ENCODE measurements around the gene MYO18B. TPM values are rescaled to one million over a fixed set of nuclear protein-coding genes. Genes with fewer than 3 reads are reported as not detected.

Gene MYO18B
- total RNA-seq, 1 donor from 2014 or later: 1.9 TPM

GRCh38 chr22:25748140-25748539 lies 6.2 kb downstream of the MYO18B start:
- intact Hi-C loops (cut with micrococcal nuclease): no loop called here

- intact Hi-C loops (cut with micrococcal nuclease): loop anchor here (1.0 kb wide), 1 partner anchor 12 kb away; no protein-coding TSS in a partner anchor
These were observed 6.7 kb downstream of the MYO18B start for GRCh38 chr22:25748704-25749103.

- intact Hi-C loops (cut with micrococcal nuclease): loop anchor here (1.0 kb wide), 1 partner anchor 13 kb away; no protein-coding TSS in a partner anchor
These were observed 7.6 kb downstream of the MYO18B start for GRCh38 chr22:25749420-25750169.

GRCh38 chr22:25750569-25751173 lies 8.7 kb downstream of the MYO18B start:
- intact Hi-C loops (cut with micrococcal nuclease): no loop called here

- intact Hi-C loops (cut with micrococcal nuclease): no loop called here
These were observed 9.2 kb downstream of the MYO18B start for GRCh38 chr22:25751174-25751581.

- intact Hi-C loops (cut with micrococcal nuclease): no loop called here
These were observed 10.7 kb downstream of the MYO18B start for GRCh38 chr22:25752615-25753214.

GRCh38 chr22:25753252-25753651 lies 11.3 kb downstream of the MYO18B start:
- intact Hi-C loops (cut with micrococcal nuclease): no loop called here

- intact Hi-C loops (cut with micrococcal nuclease): no loop called here
These were observed 12.7 kb downstream of the MYO18B start for GRCh38 chr22:25754527-25755202.

- intact Hi-C loops (cut with micrococcal nuclease): no loop called here
These were observed 15.7 kb downstream of the MYO18B start for GRCh38 chr22:25757686-25758085.

- intact Hi-C loops (cut with micrococcal nuclease): no loop called here
These were observed 16.3 kb downstream of the MYO18B start for GRCh38 chr22:25758316-25758715.

- intact Hi-C loops (cut with micrococcal nuclease): no loop called here
These were observed 17.8 kb downstream of the MYO18B start for GRCh38 chr22:25759825-25760231.

GRCh38 chr22:25760294-25760693 lies 18.3 kb downstream of the MYO18B start:
- intact Hi-C loops (cut with micrococcal nuclease): no loop called here

GRCh38 chr22:25760848-25761595 lies 19.0 kb downstream of the MYO18B start:
- intact Hi-C loops (cut with micrococcal nuclease): no loop called here

- intact Hi-C loops (cut with micrococcal nuclease): no loop called here
These were observed 20.2 kb downstream of the MYO18B start for GRCh38 chr22:25762147-25762546.

- intact Hi-C loops (cut with micrococcal nuclease): no loop called here
These were observed 21.3 kb downstream of the MYO18B start for GRCh38 chr22:25763239-25763777.

GRCh38 chr22:25764270-25765015 lies 22.5 kb downstream of the MYO18B start:
- intact Hi-C loops (cut with micrococcal nuclease): no loop called here

- intact Hi-C loops (cut with micrococcal nuclease): no loop called here
These were observed 23.0 kb downstream of the MYO18B start for GRCh38 chr22:25765016-25765367.

GRCh38 chr22:25765801-25766200 lies 23.8 kb downstream of the MYO18B start:
- intact Hi-C loops (cut with micrococcal nuclease): no loop called here

- intact Hi-C loops (cut with micrococcal nuclease): no loop called here
These were observed 24.4 kb downstream of the MYO18B start for GRCh38 chr22:25766418-25766817.

- intact Hi-C loops (cut with micrococcal nuclease): loop anchor here (5.0 to 10.0 kb wide), 2 partner anchors 323 to 536 kb away; no protein-coding TSS in a partner anchor
These were observed 28.3 kb downstream of the MYO18B start for GRCh38 chr22:25770333-25770732.
